ENCODE results near the gene CIROP.

Gene CIROP

DNA sequence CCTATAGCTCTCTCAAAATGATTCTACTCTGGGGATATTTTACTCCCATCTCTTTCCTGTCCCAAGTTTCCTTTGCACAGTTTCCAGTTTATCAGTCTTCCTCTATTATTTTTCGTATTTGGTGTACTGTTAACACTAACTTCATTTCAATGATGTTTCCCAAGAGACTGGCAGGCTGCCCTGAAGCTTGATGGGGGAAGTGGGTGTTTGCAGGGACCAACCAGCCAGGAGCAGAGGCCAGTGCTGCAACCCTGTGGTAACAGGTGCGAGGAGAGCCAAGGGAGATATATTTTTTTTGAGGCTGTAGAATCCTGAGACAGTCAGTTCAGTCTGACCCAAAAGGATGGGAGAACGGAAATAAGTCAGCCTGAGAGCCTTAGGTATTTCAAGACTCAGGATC lies 26.1 kb upstream of the CIROP start:
- DNase-seq: no peak

DNA sequence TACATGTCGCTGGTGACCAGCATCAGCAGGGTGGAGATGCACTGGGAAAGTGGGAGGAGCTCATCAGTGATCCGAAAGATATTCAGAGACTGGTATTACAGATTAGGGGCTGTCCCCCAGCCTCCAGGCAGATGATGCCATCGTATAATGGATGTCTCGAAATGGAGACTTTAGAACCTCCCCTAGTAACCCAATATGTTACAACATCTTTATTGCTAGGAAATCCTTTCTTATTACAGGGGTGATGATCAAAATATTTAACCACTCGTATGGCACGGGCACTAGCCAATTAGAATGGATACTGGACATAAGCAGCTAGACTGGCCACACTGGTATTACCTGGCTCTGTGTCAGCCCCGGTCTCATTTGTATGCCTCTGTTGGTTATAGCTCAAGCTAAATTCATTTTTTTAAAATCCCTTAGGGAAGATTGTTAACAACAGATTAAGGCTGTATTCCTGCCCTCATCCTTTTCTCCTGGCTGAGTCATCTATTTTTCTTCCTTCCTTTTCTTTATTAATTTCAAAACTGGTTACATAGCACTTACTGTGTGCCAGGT lies 25.0 kb upstream of the CIROP start:
- no peak for DNase-seq

- no peak for DNase-seq
Measured at GRCh38 chr14:23128969-23129758, 24.4 kb upstream of the CIROP start.

GRCh38 chr14:23127861-23128260 lies 23.1 kb upstream of the CIROP start:
- DNase-seq: no peak

DNA sequence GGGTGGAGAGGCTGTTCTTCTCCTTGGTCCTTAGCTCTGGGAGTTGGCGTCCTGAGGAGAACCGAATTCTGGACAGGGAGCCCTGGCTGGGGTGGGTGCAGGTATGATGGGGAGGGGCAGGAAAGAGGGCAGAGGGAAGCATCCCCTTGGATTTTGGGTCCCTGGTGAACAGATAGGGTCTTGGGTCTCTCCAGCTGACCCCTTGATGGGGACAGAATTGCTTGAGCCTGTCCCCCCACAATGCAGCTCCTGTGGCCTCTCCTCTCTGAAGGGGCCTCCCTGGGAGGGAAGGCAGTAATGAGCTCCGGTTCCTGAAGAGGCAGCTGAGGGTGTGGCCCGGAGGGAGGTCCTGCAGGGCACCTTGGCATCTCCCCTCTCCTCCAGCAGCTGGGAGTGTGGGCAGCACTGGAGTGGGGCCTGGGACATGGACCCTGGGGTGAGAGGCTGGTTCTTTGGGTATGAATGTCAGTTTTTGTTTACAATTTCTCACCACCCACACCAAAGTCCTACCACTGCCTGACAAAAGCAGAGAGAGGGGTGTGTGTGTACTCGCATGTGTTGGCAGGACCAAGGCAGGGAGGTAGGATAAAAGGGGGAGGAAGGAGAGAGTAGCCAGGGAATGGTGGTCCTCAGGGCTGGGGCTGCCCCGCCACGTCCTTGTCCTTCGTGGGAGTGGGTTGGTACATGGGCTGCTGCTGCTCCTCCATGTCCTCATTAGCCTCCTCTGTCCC lies 21.9 kb upstream of the CIROP start:
- no peak for DNase-seq

- DNase-seq: no peak
Measured at GRCh38 chr14:23125933-23126524, 21.2 kb upstream of the CIROP start.

- DNase-seq: no peak
Measured at GRCh38 chr14:23125011-23125410, 20.2 kb upstream of the CIROP start.

DNA sequence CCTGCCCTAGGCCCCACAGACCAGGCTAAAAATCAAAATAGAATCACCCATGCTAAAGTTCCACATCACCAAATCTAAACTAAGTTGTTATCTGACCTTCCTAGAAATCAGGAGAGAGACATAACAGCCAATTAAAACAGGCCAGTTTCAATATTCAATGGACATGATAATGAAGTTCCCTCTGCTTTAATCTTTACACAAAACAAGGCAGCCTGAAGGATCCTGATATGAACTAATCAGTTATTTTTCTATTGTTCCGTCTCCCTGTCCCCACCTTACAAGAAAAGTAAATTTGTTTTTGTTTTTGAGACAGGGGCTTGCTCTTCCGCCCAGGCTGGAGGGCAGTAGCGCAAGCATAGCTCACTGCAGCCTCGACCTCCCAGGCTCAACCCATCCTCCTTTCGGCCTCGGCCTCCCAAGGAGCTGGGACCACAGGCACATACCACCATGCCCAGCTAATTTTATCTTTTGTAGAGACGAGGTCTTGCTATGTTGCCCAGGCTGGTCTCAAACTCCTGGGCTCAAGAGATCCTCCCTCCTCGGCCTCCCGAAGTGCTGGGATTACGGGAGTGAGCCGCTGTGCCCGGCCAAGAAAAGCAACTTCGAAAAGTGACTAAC lies 19.7 kb upstream of the CIROP start:
- DNase-seq: no peak

GRCh38 chr14:23123419-23123818 lies 18.6 kb upstream of the CIROP start:
- no peak for DNase-seq

DNA sequence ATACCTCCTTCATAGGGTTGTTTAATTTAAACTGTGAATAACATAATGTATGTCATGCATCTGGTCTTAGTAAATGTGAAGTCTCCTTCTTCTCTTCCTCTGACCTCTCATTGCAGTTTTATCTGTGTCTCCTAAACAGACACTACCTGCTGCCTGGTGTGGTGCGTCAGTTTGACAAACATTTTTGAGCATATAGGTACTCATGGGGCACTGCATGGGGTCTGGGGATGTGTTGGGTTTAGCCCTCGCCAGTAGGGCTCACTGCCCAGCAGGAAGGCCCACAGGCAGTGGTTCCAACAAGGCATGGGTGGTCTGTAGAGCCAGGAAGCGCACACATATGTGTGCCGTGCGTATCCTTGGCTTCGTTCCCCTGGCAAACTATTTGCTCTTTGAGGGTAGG lies 17.3 kb upstream of the CIROP start:
- DNase-seq: no peak

DNA sequence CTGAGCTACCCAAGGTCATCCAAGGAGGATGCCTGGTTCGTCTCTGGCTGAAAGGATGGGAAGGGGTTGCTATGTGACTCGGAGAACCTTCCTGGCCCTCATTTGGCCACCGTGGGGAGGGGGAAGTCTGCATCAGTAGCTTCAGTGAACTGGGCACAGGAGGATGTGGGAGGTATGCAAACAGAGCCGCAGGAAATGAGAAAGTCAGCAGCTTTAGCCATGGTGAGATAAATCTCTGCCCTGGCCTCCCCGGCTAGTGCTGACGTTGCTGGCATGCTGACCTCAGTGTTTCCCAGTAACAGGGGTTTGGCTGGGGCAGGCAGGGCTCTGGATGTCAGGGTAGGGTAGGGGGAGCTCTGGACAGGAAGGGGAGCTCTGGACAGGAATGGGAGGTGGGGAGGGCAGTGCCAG lies 16.6 kb upstream of the CIROP start:
- DNase-seq: no peak

- peak; percentile 83 for DNase-seq
Measured at GRCh38 chr14:23120541-23121251, 15.9 kb upstream of the CIROP start.

DNA sequence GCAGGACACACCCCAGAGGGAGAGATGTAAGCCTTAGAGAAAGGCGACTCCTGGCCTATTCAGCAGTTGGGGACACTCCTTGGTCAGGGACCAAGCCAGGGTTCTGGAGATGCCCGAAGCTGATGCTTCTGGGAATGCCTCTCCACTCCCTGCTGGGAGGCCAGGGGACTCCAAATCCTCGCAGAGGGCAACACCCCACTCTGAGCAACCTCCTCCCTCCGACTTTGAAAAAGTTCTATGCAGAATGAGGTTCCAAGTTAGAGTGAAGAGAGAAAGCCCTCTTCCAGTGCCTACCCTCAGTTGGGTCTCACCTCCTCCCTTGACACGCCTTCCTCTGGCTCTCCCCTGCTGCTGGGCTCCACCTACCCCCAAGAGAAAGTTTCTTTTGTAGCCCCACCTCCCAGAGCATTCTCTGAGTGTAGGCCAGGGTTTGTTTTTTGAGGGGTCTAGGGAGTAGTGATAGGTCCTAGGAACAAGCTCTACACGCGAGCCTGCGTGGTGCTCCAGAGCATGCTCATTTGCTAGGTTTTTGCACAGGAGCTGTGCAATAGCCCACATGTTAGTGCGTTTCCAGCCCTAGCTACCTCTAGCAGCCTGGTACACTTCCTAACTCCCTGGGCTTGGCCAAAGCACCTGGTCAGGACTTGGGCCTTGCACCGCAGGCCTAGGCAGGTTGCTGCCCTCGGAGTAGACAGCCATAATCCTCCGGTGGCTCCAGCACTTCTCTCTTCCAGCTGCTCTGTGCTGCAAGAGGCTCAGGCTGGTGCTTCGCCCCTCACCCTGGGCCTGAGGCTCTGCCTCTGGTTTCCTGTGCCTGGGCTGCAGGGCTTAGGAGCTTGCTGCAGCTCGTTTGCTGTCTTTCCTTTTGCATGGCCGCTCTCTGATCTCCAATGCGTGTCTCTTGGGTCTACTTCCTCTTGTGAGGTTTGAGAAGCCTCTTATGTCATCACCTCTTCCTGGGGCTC lies 14.9 kb upstream of the CIROP start:
- peak; percentile 51 for DNase-seq

- DNase-seq: peak; percentile 29
Measured at GRCh38 chr14:23118506-23119362, 13.9 kb upstream of the CIROP start, which contains the start of gene CEBPE. CEBPE (minus strand) TSS chr14:23119255; CDS start chr14:23119091, 164 bp downstream.

DNA sequence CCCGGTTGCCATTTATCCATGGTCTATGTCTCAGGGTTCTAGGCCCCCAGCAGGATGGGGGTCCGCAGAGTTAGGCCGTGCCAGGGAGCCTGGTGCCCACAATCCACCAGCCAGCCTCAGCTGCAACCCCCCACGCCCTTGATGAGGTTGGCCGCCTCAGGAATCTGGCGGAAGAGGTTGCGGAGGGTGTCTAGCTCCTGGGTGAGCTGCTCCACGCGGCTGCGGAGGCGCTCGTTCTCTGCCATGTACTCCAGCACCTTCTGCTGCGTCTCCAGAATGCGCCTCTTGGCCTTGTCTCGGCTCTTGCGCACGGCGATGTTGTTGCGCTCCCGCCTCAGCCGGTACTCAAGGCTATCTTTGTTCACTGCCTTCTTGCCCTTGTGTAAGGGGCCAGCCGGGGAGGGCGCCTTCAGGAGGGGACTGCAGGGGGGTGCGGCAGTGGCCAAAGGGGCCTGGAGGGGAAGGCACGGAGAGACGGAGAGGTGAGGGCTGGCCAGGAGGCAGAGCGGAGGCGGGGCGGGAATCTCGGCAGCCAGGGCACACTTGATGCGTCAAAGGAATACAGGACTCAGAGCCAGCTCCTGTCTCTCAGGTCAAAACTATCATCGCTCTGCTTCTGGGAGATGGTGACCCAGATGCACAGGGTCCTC lies 12.7 kb upstream of the CIROP start:
- DNase-seq: no peak

DNA sequence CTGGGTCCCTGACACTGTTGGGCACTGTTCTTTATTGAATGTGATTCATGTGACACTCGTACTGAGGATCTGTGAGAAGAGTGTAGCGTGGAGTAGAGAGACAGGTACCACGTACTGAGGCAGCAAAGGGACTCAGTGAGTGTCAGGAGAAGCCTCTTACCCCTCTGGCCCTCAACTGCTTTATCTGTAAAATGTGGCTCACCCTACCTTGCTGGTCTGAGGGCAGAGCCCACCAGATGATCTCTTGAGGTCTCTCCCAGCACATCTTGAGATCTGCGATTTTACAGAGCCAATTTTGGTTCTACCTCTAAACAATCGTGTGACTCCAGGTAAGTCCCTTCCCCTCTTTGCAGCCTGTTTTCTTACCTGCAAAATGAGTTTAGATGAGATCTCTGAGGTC lies 11.1 kb upstream of the CIROP start:
- DNase-seq: no peak

DNA sequence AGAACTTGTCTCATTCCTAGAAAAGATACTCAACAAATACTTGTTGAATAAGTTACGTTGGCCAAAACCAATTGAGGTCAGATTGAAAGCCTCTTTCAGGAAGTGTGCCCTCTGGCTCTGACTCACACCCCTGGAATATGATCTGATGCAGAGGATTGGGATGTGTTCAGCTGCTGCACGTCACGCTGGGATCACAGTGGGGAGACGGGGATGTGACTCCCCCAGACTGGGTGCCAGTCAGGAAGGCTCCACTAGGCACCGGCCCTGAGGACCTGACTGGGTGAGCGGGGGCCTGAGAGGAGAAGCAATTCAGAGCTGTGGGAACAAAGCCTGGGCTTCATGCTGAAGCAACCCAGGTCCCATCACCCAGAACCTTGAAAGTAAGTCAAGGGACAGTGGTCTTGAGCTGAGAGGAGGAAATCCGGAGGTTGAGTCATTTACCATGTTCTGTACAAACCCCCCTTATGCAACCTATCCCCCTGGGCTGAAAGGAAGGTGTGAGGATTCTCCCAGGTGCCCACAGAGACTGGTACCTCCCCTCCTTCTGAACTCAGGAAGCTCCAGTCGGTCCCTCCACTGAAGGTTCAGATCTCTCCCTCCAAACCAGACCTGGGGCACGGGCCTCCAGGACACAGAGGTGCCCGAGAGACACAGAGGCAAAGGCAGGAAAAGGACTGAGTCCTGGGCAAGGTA lies 10.4 kb upstream of the CIROP start:
- DNase-seq: no peak

DNA sequence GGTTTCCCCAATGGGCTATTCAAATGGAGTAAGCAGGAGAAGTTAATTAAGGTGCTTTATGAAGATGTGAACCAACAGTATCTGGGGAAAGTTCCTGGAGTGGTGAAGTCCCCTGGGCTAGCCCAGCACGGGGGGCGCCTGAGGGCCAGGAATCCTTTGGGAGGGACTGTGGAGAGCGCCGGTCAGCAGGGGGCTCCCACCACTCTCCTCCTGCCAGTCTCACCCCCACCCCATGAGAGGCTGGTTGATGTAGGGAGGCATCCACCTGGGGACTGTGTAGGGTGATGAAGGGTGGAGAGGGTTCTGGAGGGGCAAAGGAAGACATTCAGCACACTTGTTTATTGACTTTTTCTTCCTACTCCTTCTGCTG lies 9.9 kb upstream of the CIROP start:
- DNase-seq: no peak

- no peak for DNase-seq
Measured at GRCh38 chr14:23114120-23114458, 9.3 kb upstream of the CIROP start.

Measured in CD4-positive, alpha-beta T cell treated with Interleukin-15 for 1 hour (primary cell).